ENCODE results near the gene AMDHD2.

DNA sequence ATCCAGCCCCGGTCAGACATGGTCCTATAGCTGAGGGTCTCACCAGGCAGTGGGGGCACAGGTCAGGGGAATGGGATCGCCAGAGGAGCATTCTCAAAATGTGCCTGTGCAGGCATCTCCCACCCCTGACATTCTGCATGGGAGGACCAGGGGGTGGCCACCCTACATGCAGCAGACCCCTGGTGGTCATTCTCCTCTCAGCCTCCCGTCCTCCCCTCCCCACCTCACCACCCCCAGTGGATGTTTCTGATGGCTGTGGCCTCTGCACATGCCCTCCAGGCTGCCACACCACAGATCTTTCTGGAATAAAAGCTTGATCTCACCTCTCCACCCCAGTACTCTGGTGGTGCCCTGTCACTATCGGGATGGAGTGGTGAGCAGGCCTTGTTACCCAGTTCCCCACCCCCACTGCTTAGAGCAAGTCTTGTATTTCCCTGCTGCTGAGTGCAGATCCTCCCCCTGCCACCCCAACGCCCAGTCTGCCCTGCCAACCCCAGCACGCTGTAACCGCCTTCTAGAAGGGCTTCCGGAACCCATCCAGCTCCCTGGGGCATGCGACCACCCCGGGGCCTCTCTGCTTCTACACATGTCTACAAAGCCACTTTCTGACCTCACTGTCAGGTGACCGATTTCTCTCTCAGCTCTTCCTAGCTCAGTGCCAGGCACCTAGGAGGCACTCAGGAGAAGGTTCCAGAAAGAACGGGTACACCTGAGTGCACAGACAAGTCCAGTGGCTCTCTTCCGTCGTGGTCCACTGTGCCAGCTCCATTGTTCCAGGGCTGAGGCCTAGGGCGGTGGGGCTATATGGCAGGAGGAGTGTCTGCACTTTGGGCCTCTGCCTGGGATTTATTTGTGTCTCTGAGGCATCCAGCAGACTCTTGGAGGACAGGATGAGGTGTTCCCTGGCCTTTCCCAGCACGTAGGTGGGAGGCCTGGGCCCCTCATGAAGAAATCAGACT lies 36.0 kb upstream of the AMDHD2 start:
- TF ChIP-seq, protein P1, sequence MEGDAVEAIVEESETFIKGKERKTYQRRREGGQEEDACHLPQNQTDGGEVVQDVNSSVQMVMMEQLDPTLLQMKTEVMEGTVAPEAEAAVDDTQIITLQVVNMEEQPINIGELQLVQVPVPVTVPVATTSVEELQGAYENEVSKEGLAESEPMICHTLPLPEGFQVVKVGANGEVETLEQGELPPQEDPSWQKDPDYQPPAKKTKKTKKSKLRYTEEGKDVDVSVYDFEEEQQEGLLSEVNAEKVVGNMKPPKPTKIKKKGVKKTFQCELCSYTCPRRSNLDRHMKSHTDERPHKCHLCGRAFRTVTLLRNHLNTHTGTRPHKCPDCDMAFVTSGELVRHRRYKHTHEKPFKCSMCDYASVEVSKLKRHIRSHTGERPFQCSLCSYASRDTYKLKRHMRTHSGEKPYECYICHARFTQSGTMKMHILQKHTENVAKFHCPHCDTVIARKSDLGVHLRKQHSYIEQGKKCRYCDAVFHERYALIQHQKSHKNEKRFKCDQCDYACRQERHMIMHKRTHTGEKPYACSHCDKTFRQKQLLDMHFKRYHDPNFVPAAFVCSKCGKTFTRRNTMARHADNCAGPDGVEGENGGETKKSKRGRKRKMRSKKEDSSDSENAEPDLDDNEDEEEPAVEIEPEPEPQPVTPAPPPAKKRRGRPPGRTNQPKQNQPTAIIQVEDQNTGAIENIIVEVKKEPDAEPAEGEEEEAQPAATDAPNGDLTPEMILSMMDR (IDR thresholded peaks at IDR 0.05), result no peak
- TF ChIP-seq POLR2A (IDR thresholded peaks at IDR 0.05), result no peak

Measured in sigmoid colon (tissue), 3 donors.